MCF 10A (cell line): ENCODE data around the gene ABR. TPM values are rescaled to one million over a fixed set of nuclear protein-coding genes. Genes with fewer than 3 reads are reported as not detected.

Experiments used
- BruUV-seq: library from RNA; stranded (reverse); fragments of 400-500 nt; replicated peaks from 2 replicates; lab custom pipeline; 2021; lab: Mats Ljungman, UMichigan
- CTCF ChIA-PET: fragments of 300-600 bp; sonication (Branson Sonifier 250); formaldehyde crosslinking; extraction: SDS; loops from one replicate; lab custom pipeline; 2021; ENCODE audit warnings: antibody characterized with exemption, inconsistent platforms; lab: Yijun Ruan, JAX
- POLR2A ChIA-PET: fragments of 300-600, 350-650 bp; sonication (Branson Sonifier 250); formaldehyde crosslinking; extraction: SDS; loops from one replicate; lab custom pipeline; 2020; ENCODE audit warnings: antibody characterized with exemption, inconsistent platforms; lab: Yijun Ruan, JAX
- DNase-seq: peaks from one replicate; pipeline ENCODE4 v3.0.0-alpha.2; 2018; ENCODE audit not compliant: unreplicated experiment
- H3K27ac Mint-ChIP-seq: one replicate; pipeline ENCODE4 v1.8.0; 2022; ENCODE audit warnings: mild to moderate bottlenecking, low read depth, mixed read lengths; ENCODE audit not compliant: unreplicated experiment
- H3K27me3 Mint-ChIP-seq: one replicate; pipeline ENCODE4 v1.8.0; 2022; ENCODE audit warnings: mixed read lengths; ENCODE audit not compliant: insufficient read depth, unreplicated experiment
- H3K36me3 Mint-ChIP-seq: one replicate; pipeline ENCODE4 v1.8.0; 2022; ENCODE audit warnings: mild to moderate bottlenecking, moderate library complexity, mixed read lengths; ENCODE audit not compliant: insufficient read depth, unreplicated experiment
- H3K4me1 Mint-ChIP-seq: one replicate; pipeline ENCODE4 v1.8.0; 2022; ENCODE audit warnings: mixed read lengths; ENCODE audit not compliant: insufficient read depth, unreplicated experiment
- H3K4me3 Mint-ChIP-seq: one replicate; pipeline ENCODE4 v1.8.0; 2022; ENCODE audit warnings: mild to moderate bottlenecking, moderate library complexity, mixed read lengths; ENCODE audit not compliant: unreplicated experiment
- H3K9me3 Mint-ChIP-seq: one replicate; pipeline ENCODE4 v1.8.0; 2022; ENCODE audit warnings: mixed read lengths; ENCODE audit not compliant: unreplicated experiment
- CTCF ChIP-seq: fragments of 200-600 bp; IDR thresholded peaks from one replicate; pipeline ENCODE4 v1.8.0; 2022; ENCODE audit warnings: antibody characterized with exemption, mild to moderate bottlenecking; ENCODE audit not compliant: unreplicated experiment
- intact Hi-C: fragments of 100-400 bp; cut with micrococcal nuclease; formaldehyde crosslinking; loops from 2 replicates; pipeline ENCODE4 v1.14.1; 2022
- total RNA-seq: library from RNA; stranded (reverse); gene quantifications from 2 replicates; pipeline ENCODE4 v1.2.3, GENCODE V29; 2022

The ABR gene
- total RNA-seq, 1 experiment from 2014 or later: 44.7 TPM

- no peaks in the 10 kb centered on the region for H3K27me3 Mint-ChIP-seq
- ChIA-PET POLR2A (no interaction called here), CTCF (interaction anchor here (0.9 to 6.1 kb wide), 5 partner anchors 17 to 67 kb away, joined by 3 to 68 read pairs (median 10); no protein-coding TSS in a partner anchor)
- H3K27ac Mint-ChIP-seq: no peak overlapping the region
- DNase-seq: no peak
- intact Hi-C loops: no loop called here
- no peak overlapping the region for H3K4me3 Mint-ChIP-seq
- H3K9me3 Mint-ChIP-seq: no peaks in the 10 kb centered on the region
- no TSS peak for BruUV-seq
- H3K36me3 Mint-ChIP-seq: peaks cover 5% of the 10 kb centered on the region
- no peak for TF ChIP-seq CTCF
- H3K4me1 Mint-ChIP-seq: no peaks in the 10 kb centered on the region
Measured at GRCh38 chr17:1120596-1121441, 59.0 kb downstream of the ABR start.

GRCh38 chr17:1119924-1120323 is 59.9 kb downstream of the ABR start:
- CTCF ChIA-PET: interaction anchor here (0.6 to 6.1 kb wide), 4 partner anchors 17 to 68 kb away, joined by 3 to 68 read pairs (median 4); no protein-coding TSS in a partner anchor
- H3K27ac Mint-ChIP-seq: no peak overlapping the region
- H3K36me3 Mint-ChIP-seq: peaks cover 5% of the 10 kb centered on the region
- BruUV-seq: no TSS peak
- DNase-seq: no peak
- H3K4me3 Mint-ChIP-seq: no peak overlapping the region
- no peaks in the 10 kb centered on the region for H3K9me3 Mint-ChIP-seq
- POLR2A ChIA-PET: interaction anchor here (0.9 kb wide), 1 partner anchor 45 kb away, joined by 3 read pairs; no protein-coding TSS in a partner anchor
- TF ChIP-seq CTCF: no peak
- no peaks in the 10 kb centered on the region for H3K27me3 Mint-ChIP-seq
- H3K4me1 Mint-ChIP-seq: peaks cover 7% of the 10 kb centered on the region
- intact Hi-C loops: no loop called here

GRCh38 chr17:1116602-1117001 is 63.2 kb downstream of the ABR start:
- CTCF ChIA-PET: interaction anchor here (0.8 kb wide), 1 partner anchor 58 kb away, joined by 3 read pairs; no protein-coding TSS in a partner anchor
- BruUV-seq: no TSS peak
- no peaks in the 10 kb centered on the region for H3K36me3 Mint-ChIP-seq
- no peak for TF ChIP-seq CTCF
- intact Hi-C loops: no loop called here
- DNase-seq: no peak
- H3K27ac Mint-ChIP-seq: peak overlapping the region; percentile 54
- H3K27me3 Mint-ChIP-seq: no peaks in the 10 kb centered on the region
- H3K9me3 Mint-ChIP-seq: no peaks in the 10 kb centered on the region
- POLR2A ChIA-PET: no interaction called here
- H3K4me3 Mint-ChIP-seq: no peak overlapping the region
- peaks cover 18% of the 10 kb centered on the region for H3K4me1 Mint-ChIP-seq

GRCh38 chr17:1112875-1113274 is 66.9 kb downstream of the ABR start:
- POLR2A ChIA-PET: no interaction called here
- DNase-seq: no peak
- TF ChIP-seq CTCF: no peak
- Mint-ChIP-seq H3K27ac (no peak overlapping the region), H3K4me3 (no peak overlapping the region), H3K9me3 (no peaks in the 10 kb centered on the region), H3K36me3 (no peaks in the 10 kb centered on the region), H3K27me3 (no peaks in the 10 kb centered on the region), H3K4me1 (peaks cover 34% of the 10 kb centered on the region)
- BruUV-seq: no TSS peak
- CTCF ChIA-PET: no interaction called here
- intact Hi-C loops: no loop called here
